ENCODE data around the gene ACTL10.

- TF ChIP-seq CTCF (IDR thresholded peaks at IDR 0.05) (no peak), EZH2 (IDR thresholded peaks at IDR 0.05; ENCODE audit: borderline replicate concordance, insufficient read depth, low read depth, low read length, poor library complexity, severe bottlenecking) (no peak)
Observed at GRCh38 chr20:33630507-33630906, 36.2 kb upstream of the ACTL10 start.
